HG03196 (cell line): ENCODE measurements around the gene AFAP1L2.
"Not testable (repeated sequence)": the region's sequence is repeated elsewhere in the genome, so short reads cannot be mapped to it uniquely, and the experiment has no call there.

Source experiments
- ATAC-seq: cut with Tn5 transposase; IDR thresholded peaks from one replicate; pipeline ENCODE4 v1.9.1; 2021; ENCODE audit not compliant: unreplicated experiment

AFAP1L2 gene

GRCh38 chr10:114340816-114341215 lies 63.5 kb downstream of the AFAP1L2 start:
- no peak for ATAC-seq

- no peak for ATAC-seq
Observed at GRCh38 chr10:114337510-114338462, 66.5 kb downstream of the AFAP1L2 start.

- no peak for ATAC-seq
Observed at GRCh38 chr10:114336823-114337509, 67.3 kb downstream of the AFAP1L2 start.

- ATAC-seq: no peak
Observed at GRCh38 chr10:114335614-114336013, 68.7 kb downstream of the AFAP1L2 start.

- ATAC-seq: no peak
Observed at GRCh38 chr10:114334301-114334700, 70.0 kb downstream of the AFAP1L2 start.

- not testable (repeated sequence) for ATAC-seq
Observed at GRCh38 chr10:114333441-114333840, 70.9 kb downstream of the AFAP1L2 start.

GRCh38 chr10:114332301-114333192 lies 71.8 kb downstream of the AFAP1L2 start:
- ATAC-seq: no peak

- ATAC-seq: no peak
Observed at GRCh38 chr10:114329634-114330365, 74.5 kb downstream of the AFAP1L2 start.

GRCh38 chr10:114328874-114329273 lies 75.4 kb downstream of the AFAP1L2 start:
- ATAC-seq: no peak

- ATAC-seq: no peak
Observed at GRCh38 chr10:114328441-114328812, 75.9 kb downstream of the AFAP1L2 start.

GRCh38 chr10:114327537-114328440 lies 76.5 kb downstream of the AFAP1L2 start:
- no peak for ATAC-seq

GRCh38 chr10:114326795-114327194 lies 77.5 kb downstream of the AFAP1L2 start:
- ATAC-seq: no peak

- no peak for ATAC-seq
Observed at GRCh38 chr10:114323023-114323422, 81.3 kb downstream of the AFAP1L2 start.

- no peak for ATAC-seq
Observed at GRCh38 chr10:114322344-114322743, 82.0 kb downstream of the AFAP1L2 start.

- ATAC-seq: no peak
Observed at GRCh38 chr10:114320249-114321116, 83.8 kb downstream of the AFAP1L2 start.

GRCh38 chr10:114319406-114320248 lies 84.7 kb downstream of the AFAP1L2 start:
- ATAC-seq: no peak

- no peak for ATAC-seq
Observed at GRCh38 chr10:114316744-114317143, 87.6 kb downstream of the AFAP1L2 start.
